Endometrium (tissue), 2 donors: ENCODE measurements around the gene KIRREL1.
A peak's percentile ranks its signal among the peaks of the same experiment; 100 is the strongest.
"Not testable (repeated sequence)": the region's sequence is repeated elsewhere in the genome, so short reads cannot be mapped to it uniquely, and the experiment has no call there.

Experiments
- FAIRE-seq: peaks from 2 replicates; lab custom pipeline; 2012; peaks lifted over from hg19 to GRCh38; lab: Jason Lieb, UNC
- donor health status: control.
- donor health status: control.

Gene KIRREL1

DNA sequence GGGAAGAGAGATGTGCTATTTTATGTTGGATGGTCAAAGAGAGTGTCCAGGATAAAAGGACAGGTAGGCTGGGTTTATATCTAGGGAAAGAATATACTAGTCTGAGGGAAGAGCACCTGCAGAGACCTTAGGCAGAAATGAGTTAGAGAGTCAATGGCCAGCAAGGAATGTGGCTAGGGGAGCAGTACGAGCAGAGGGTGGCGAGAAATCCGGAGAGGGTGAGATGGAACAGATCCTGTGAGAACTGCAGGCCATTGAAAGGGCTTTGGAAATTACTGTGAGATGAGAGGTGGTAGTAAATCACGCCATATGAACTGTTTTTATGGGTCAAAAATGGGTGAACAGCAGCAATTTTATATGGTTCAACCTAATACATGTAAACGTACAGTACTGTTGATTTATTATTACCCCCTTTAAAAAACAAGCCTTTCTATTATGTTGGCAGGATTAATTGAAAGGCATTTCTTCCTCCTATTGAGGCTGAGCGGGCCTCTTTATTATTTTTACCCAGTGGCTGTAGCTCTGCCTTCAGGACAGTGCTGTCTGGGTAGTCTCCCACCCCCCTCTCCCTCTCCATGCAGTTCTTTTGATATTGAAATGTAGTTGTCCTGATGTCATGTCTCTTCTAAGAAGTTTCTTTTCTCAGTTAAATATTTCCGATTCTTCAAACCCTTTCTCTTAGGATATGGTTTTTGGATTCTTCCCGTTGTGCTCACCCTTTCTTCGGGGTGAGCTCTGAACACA, 112.1 kb downstream of the KIRREL1 start:
- no peak for FAIRE-seq

DNA sequence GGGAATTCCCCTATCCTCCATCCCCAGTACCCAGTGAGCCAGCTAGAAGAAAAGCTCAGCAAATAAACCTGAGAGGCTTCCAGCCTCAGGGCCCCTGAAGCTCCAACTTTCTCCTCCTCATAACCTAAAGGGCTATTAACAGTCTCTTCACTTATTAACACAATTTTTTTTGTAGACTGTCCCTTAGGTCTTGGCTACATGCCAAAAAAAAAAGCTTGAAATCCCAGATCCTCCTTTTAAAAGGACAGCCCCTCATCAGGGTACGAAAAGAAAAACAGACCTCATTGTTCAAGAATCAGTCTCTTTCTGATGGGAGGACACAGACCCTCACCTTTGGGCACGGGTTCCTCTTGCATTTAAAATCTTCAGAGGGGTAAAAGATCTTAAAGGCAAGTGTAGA, 114.5 kb downstream of the KIRREL1 start:
- FAIRE-seq = no peak

- no peak for FAIRE-seq
Measured at GRCh38 chr1:158112994-158113758, 119.7 kb downstream of the KIRREL1 start.

GRCh38 chr1:158113759-158114127, 120.3 kb downstream of the KIRREL1 start:
- FAIRE-seq = no peak

DNA sequence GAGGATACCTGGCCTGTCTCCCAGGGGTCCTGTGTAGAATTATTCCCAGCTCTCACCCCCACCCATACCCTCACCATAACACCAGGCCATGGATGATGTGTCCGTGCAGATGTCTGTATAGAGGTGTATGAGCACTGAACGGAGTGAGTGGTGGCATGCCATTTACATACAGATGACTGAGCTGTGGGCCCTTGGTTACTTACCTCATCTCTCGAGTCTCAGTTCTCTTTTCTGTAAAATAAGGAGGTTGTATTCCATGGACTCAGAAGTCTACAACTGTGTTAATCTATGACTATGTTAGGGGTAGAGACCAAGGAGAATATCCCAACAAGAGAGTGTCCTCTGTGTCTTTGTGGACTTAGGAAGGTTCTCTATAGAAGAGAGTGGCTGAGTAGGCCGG, 121.7 kb downstream of the KIRREL1 start:
- FAIRE-seq = no peak

- no peak for FAIRE-seq
Measured at GRCh38 chr1:158116311-158117167, 123.1 kb downstream of the KIRREL1 start.

DNA sequence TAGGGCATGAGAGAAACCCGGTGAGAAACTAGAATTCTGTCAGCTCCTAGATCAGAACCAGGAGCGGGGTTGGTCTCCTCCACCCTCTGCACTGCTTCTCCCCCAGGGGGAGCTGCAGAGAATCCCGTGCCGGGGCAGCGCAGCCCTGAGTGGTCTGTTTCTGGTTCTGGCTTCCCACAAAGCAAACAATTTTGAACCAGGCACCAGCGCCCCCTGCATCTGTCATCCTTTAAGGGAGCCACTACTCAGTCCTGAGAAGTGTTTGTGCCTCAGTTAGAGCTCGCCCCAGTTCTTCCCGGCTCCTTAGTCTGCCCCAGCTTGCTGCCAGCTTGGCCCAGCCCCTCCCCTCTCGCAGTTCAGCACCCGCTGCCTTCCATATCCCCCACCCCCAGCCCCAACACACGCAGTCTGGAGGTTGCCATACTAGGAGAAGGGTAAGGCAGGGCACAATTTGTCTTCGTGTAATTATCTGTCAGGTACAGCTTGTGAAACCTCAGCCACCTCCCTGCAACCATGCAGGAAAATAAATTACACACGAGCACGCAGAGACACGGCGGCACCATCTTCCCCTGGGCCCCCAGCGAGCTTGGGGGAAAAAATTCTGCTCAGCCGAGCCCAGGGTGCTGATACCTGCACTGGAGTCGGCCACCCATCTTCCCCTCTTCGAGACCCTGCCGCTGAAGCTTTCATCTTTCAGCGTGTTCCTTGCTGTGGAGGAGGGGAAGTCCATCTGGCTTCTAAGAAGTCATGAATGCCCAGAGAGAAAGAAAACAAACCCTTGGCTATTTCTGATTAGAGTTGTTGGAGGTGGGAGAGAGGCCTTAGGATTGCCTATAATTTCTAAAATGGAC, 124.6 kb downstream of the KIRREL1 start:
- FAIRE-seq = no peak

GRCh38 chr1:158118713-158119402, 125.4 kb downstream of the KIRREL1 start:
- FAIRE-seq = no peak

DNA sequence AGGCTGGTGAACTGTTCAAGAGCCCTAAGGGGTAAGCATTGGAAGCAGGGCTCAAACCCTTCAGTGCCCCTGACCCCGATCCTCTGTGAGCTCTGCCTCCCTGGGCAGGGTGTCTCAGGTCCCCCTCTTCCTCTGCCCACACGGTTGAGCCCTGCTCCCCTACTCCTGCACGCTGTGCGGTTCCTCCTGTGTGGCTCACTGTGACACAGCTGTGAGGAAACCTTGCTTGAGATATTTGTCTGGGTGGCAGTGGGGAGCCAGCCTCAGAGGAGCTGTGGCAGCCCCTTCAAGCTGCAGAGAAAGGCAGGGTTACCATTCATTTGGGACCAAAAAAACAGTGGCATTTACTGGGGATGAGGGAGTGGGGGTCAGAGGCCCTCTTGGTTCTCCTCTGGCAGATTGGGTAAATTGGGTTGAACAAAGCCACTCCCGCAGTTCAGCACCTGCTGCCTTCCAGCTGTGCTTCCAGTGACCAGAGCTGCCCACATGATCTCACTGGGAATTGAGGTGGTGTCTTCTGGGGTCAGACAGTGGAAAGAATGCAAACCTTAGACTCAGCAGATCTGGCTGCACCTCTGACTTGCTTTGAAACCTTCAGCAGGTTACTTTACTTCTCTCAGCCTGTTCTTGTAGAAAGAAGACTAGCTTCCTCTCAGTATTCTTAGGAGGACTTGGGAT, 126.7 kb downstream of the KIRREL1 start:
- FAIRE-seq = no peak

DNA sequence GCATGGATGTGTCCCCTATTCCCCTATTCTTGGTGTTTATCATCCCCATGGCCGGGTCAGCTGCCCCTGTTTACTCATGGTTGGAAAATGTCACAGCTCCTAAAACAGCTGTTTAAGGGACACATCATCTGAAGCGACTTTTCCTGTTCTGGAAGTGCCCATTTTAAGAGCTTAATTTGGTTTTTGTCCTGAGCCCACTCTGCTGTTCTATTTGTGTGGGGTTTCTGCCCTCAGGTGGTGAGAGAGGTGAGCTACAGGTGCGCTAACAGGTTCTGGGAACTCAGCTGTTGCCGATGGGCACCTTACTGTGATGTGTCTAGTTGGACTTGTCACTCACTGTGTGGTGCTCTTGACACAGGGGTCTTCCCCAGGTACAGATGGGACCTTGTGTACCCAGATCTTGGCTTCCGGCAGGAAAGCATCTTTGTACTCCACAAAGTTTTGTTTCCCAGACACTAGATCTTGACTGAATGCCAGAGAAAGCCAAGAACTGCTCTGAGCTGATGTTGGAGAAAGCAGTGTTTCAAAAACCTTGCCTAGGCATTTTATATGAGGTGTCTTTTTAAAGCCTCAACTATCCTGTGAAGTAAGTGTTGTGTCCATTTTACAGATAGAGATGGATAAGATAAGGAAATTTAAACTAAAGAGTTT, 128.3 kb downstream of the KIRREL1 start:
- FAIRE-seq = no peak

DNA sequence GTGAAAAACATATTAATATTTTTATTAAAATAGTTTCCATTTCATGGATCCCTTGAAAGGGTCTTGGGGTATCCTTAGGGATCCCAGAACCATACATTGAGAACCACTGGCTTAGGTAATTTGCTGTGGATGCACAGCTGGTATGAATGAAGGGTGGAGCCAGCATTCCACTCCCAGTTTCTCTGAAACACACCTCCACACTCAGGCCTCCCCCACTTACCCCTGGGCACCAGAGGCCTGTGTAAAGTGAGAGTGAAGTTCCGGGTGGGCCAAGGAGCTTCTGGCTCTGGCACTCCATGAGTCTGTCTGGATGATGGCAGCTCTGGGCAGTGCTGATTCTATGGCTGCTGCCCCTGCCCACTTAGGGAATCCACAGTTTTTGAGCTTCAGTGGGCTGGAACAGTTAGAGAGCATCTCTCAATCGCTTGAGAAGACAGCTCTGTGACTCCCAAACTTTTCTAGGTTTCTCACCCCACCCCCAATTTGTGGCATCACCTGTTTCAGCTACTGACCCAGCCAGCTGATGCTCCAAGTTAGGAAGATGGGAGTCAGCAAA, 129.5 kb downstream of the KIRREL1 start:
- FAIRE-seq = no peak

DNA sequence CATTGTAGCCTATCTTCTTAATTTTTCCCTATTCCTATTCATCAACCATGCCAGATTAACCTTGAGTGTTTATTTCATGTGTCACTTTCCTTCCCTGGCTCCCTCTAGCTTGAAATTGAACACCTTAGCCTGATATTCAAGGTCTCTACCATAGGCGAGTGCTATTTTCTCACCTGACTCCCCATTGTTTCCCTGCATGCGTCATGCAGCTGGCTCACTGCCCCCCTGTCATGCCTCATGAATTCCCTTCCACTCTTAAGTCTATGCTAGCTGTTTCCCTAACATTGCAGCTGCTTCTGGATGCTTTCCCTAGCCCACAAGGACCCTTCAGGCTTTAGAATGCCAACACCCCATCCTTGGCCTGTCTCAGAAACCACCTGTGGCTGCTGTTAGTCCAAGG, 130.6 kb downstream of the KIRREL1 start:
- FAIRE-seq = no peak

GRCh38 chr1:158124999-158125398, 131.6 kb downstream of the KIRREL1 start:
- FAIRE-seq = peak; percentile 96

GRCh38 chr1:158126425-158126824, 133.0 kb downstream of the KIRREL1 start:
- FAIRE-seq = no peak

DNA sequence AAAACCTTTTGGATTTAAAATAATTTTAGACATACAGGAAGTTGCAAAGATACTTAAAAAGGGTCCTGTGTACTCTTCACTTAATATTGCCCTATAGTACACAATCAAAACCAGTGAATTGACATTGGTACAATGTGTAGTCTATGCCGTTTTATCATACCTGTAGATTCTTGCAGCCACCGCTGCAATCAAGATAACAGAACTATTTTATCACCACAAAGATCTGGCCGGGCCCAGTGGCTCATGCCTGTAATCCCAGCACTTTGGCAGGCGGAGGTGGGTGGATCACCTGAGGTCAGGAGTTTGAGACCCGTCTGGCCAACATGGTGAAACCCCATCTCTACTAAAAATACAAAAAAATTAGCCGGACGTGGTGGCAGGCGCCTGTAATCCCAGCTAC, 135.1 kb downstream of the KIRREL1 start:
- FAIRE-seq = not testable (repeated sequence)

DNA sequence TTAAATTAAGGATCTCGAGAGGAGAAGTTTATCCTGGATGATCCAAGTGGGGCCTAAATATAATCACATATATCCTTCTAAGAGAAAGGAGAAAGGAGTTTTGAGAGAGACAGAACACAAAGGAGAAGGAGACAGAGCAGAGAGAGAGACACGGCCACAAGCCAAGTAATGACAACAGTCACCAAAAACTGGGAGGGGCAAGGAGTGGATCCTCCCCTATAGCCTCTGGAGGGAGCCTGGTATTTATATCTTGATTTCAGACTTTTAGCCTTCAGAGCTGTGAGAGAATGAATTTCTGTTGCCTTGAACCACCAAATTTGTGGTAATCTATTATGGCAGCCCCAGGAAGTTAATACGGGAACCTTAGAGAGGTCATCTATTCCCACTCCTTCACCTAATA, 137.8 kb downstream of the KIRREL1 start:
- FAIRE-seq = no peak

DNA sequence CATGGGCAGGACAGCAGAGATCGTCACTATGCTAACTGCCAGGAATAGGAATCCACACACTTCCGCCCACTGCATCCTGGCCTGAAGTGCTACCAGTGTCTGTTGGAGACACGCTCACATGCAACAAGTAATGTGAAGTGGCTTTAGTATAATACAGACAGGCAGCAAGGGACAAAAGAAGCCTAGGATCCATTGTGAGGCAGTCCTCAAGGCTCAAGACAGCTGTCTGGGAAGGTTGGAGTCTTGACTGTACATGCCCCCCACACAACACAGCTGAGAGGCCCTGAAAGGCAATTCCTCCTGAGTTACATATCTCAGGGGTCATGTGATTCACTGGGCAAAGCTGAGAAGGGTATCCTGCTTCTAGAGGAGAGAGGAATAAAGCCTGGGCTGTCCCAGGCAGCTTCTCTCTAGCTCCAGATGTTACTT, 147.3 kb downstream of the KIRREL1 start:
- no peak for FAIRE-seq

DNA sequence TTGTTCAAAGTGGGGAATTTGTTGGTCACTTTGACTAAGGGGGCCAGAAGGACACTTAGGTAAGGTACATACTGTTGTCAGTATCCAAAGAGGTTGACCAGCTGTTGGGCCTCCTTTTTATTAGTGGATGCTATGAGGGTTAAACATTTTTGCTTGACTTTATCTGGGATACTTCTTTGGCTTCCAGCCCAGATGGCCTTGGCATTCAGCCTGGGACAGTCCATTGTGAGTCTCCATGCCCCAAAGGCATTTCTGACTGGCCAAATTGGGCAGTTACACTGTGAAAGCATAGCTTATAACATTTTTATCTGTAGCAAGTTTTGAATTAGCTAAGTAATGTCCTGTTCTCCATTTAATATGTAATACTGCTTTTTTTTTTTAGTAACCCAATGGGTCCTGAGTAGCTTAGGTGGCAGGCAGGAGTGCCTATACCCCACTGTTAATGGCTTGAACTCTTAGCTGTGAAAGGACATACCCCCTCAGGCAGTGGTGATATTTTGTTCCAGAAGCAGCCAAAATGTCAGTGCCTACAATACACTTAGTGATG, 151.8 kb downstream of the KIRREL1 start:
- no peak for FAIRE-seq

- no peak for FAIRE-seq
Measured at GRCh38 chr1:158146165-158146564, 152.7 kb downstream of the KIRREL1 start.
